RKO (cell line): ENCODE data around the gene RNF215.

Experiments
- DNase-seq: peaks from one replicate; pipeline ENCODE4 v3.0.0-alpha.2; 2016; ENCODE audit warnings: low spot score

Gene RNF215

GRCh38 chr22:30332551-30332950, 54.7 kb downstream of the RNF215 start:
- no peak for DNase-seq
